ENCODE data around the gene TAGLN2. TPM values are rescaled to one million over a fixed set of nuclear protein-coding genes. Genes with fewer than 3 reads are reported as not detected.

The TAGLN2 gene
- total and polyA plus RNA-seq, 10 of the 15 experiments (the other 5 are each of a cell fraction or from before 2014, with no cell fraction given), result 155 to 611 (median 363) TPM

DNA sequence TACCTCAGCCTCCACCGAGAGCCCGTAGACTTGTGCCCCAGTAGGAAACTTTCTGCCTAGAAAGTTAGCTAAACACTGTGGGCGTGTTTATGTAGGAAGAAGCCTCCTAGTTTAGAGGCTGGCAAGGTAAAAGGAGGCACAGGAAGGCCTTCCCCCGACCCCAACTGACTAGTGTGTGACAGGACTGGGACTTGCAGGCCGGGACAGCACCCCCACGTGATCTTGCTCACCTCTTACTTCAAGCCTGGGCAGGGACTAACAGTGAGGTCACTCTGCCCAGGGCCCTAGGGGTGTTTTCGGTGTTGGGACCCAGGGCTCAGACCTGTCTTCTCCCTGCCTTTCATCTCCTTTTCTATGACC lies 392 bp upstream of the TAGLN2 start (continued):
- TF ChIP-seq, protein P1, sequence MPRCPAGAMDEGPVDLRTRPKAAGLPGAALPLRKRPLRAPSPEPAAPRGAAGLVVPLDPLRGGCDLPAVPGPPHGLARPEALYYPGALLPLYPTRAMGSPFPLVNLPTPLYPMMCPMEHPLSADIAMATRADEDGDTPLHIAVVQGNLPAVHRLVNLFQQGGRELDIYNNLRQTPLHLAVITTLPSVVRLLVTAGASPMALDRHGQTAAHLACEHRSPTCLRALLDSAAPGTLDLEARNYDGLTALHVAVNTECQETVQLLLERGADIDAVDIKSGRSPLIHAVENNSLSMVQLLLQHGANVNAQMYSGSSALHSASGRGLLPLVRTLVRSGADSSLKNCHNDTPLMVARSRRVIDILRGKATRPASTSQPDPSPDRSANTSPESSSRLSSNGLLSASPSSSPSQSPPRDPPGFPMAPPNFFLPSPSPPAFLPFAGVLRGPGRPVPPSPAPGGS (IDR thresholded peaks at IDR 0.05; ENCODE audit: borderline replicate concordance, insufficient read depth, low read depth, low read length, poor library complexity, severe bottlenecking), result no peak
- no peak for TF ChIP-seq JUNB (IDR thresholded peaks at IDR 0.05)
- TF ChIP-seq MTA3 (IDR thresholded peaks at IDR 0.05; ENCODE audit: borderline replicate concordance, low read length), result no peak
- TF ChIP-seq EED (IDR thresholded peaks at IDR 0.05; ENCODE audit: low read depth), result no peak
- no peak for TF ChIP-seq SPI1 (IDR thresholded peaks at IDR 0.05; ENCODE audit: borderline replicate concordance, insufficient read depth, low read depth, low read length)
- TF ChIP-seq, protein P2, sequence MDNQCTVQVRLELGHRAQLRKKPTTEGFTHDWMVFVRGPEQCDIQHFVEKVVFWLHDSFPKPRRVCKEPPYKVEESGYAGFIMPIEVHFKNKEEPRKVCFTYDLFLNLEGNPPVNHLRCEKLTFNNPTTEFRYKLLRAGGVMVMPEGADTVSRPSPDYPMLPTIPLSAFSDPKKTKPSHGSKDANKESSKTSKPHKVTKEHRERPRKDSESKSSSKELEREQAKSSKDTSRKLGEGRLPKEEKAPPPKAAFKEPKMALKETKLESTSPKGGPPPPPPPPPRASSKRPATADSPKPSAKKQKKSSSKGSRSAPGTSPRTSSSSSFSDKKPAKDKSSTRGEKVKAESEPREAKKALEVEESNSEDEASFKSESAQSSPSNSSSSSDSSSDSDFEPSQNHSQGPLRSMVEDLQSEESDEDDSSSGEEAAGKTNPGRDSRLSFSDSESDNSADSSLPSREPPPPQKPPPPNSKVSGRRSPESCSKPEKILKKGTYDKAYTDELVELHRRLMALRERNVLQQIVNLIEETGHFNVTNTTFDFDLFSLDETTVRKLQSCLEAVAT (IDR thresholded peaks at IDR 0.05), result no peak
- TF ChIP-seq, protein P3, sequence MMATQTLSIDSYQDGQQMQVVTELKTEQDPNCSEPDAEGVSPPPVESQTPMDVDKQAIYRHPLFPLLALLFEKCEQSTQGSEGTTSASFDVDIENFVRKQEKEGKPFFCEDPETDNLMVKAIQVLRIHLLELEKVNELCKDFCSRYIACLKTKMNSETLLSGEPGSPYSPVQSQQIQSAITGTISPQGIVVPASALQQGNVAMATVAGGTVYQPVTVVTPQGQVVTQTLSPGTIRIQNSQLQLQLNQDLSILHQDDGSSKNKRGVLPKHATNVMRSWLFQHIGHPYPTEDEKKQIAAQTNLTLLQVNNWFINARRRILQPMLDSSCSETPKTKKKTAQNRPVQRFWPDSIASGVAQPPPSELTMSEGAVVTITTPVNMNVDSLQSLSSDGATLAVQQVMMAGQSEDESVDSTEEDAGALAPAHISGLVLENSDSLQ (IDR thresholded peaks at IDR 0.05), result no peak
- TF ChIP-seq SUPT20H (IDR thresholded peaks at IDR 0.05; ENCODE audit: borderline replicate concordance, control insufficient read depth, low read depth, low read length), result no peak
- TF ChIP-seq RAD51 (IDR thresholded peaks at IDR 0.05), result peak; percentile 75
- TF ChIP-seq, protein P4, sequence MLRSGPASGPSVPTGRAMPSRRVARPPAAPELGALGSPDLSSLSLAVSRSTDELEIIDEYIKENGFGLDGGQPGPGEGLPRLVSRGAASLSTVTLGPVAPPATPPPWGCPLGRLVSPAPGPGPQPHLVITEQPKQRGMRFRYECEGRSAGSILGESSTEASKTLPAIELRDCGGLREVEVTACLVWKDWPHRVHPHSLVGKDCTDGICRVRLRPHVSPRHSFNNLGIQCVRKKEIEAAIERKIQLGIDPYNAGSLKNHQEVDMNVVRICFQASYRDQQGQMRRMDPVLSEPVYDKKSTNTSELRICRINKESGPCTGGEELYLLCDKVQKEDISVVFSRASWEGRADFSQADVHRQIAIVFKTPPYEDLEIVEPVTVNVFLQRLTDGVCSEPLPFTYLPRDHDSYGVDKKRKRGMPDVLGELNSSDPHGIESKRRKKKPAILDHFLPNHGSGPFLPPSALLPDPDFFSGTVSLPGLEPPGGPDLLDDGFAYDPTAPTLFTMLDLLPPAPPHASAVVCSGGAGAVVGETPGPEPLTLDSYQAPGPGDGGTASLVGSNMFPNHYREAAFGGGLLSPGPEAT (IDR thresholded peaks at IDR 0.05; ENCODE audit: low read depth), result peak; percentile 67; the same call in 1 of the 2 replicates
- no peak for TF ChIP-seq RAD21 (IDR thresholded peaks at IDR 0.05; ENCODE audit: insufficient read depth, low read depth, low read length)
- no peak for TF ChIP-seq FOXM1 (IDR thresholded peaks at IDR 0.05; ENCODE audit: low read depth, low read length)
- TF ChIP-seq CBFB (IDR thresholded peaks at IDR 0.05; ENCODE audit: low read depth), result no peak
- 0 out of 2 replicates have a peak, but pooled peaks have one; percentile 20 for TF ChIP-seq ATF7 (IDR thresholded peaks at IDR 0.05; ENCODE audit: low read depth)
- TF ChIP-seq WRNIP1 (IDR thresholded peaks at IDR 0.05; ENCODE audit: borderline replicate concordance, low read depth, low read length), result no peak
- no peak for TF ChIP-seq SIX5 (IDR thresholded peaks at IDR 0.05; ENCODE audit: low read depth, low read length, severe bottlenecking)

Measured in GM12878 (cell line).